ENCODE measurements around the gene TAGAP.
A peak's percentile ranks its signal among the peaks of the same experiment; 100 is the strongest.

Gene TAGAP

DNA sequence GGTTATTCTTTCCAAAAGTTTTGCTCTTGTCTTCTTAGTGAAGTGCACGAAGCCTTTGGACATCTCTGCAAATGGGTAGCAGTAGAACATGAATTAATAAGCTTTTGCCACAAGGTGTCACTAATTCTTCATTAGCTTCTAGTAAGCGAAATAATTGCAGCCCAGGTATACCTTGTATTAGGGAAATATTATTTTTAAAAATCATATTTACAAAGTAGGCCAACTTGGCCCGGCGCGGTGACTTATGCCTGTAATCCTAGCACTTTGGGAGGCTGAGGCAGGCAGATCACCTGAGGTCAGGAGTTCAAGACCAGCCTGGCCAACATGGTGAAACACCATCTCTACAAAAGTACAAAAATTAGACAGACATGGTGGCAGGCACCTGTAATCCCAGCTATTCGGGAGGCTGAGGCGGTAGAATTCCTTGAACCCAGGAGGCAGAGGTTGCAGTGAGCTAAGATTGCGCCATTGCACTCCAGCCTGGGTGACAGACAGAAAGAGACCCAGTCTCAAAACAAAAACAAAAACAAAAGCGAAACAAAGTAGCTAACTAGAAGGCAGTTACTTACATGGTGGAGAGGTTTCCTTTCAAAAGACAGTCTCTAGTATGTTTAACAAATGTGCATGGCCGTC, 36.0 kb downstream of the TAGAP start:
- CTCF ChIA-PET: interaction anchor here (0.7 to 9.8 kb wide), 25 partner anchors 9 to 646 kb away, joined by 3 to 177 read pairs (median 6); partner anchors contain the start of gene RSPH3
- no peak for DNase-seq (ENCODE audit: low read depth, low spot score)
- TF ChIP-seq, protein P1, sequence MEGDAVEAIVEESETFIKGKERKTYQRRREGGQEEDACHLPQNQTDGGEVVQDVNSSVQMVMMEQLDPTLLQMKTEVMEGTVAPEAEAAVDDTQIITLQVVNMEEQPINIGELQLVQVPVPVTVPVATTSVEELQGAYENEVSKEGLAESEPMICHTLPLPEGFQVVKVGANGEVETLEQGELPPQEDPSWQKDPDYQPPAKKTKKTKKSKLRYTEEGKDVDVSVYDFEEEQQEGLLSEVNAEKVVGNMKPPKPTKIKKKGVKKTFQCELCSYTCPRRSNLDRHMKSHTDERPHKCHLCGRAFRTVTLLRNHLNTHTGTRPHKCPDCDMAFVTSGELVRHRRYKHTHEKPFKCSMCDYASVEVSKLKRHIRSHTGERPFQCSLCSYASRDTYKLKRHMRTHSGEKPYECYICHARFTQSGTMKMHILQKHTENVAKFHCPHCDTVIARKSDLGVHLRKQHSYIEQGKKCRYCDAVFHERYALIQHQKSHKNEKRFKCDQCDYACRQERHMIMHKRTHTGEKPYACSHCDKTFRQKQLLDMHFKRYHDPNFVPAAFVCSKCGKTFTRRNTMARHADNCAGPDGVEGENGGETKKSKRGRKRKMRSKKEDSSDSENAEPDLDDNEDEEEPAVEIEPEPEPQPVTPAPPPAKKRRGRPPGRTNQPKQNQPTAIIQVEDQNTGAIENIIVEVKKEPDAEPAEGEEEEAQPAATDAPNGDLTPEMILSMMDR (IDR thresholded peaks at IDR 0.05; ENCODE audit: insufficient read depth, low read length, missing control alignments): peak; percentile 29
- no peak overlapping the region for H3K4me3 ChIP-seq (ENCODE audit: low read depth, low read length)
- POLR2A ChIA-PET: no interaction called here

- DNase-seq (ENCODE audit: low read depth, low spot score): no peak
- no peak overlapping the region for H3K4me3 ChIP-seq (ENCODE audit: low read depth, low read length)
- ChIA-PET POLR2A (no interaction called here), CTCF (interaction anchor here (1.0 to 9.8 kb wide), 8 partner anchors 11 to 647 kb away, joined by 3 to 177 read pairs (median 10); no protein-coding TSS in a partner anchor)
- TF ChIP-seq, protein P1 (IDR thresholded peaks at IDR 0.05; ENCODE audit: insufficient read depth, low read length, missing control alignments): no peak
These were observed 37.3 kb downstream of the TAGAP start for GRCh38 chr6:159007510-159007909.

GRCh38 chr6:159005436-159005835, 39.4 kb downstream of the TAGAP start:
- DNase-seq (ENCODE audit: low read depth, low spot score): no peak
- TF ChIP-seq, protein P1 (IDR thresholded peaks at IDR 0.05; ENCODE audit: insufficient read depth, low read length, missing control alignments): no peak
- H3K4me3 ChIP-seq (ENCODE audit: low read depth, low read length): no peak overlapping the region
- ChIA-PET CTCF (interaction anchor here (1.3 to 9.8 kb wide), 4 partner anchors 100 to 299 kb away, joined by 3 to 129 read pairs (median 5); no protein-coding TSS in a partner anchor), POLR2A (no interaction called here)

- ChIA-PET POLR2A (no interaction called here), CTCF (interaction anchor here (1.4 to 9.8 kb wide), 4 partner anchors 101 to 298 kb away, joined by 4 to 129 read pairs (median 6); no protein-coding TSS in a partner anchor)
- TF ChIP-seq, protein P1 (IDR thresholded peaks at IDR 0.05; ENCODE audit: insufficient read depth, low read length, missing control alignments): no peak
- H3K4me3 ChIP-seq (ENCODE audit: low read depth, low read length): no peak overlapping the region
- no peak for DNase-seq (ENCODE audit: low read depth, low spot score)
These were observed 40.2 kb downstream of the TAGAP start for GRCh38 chr6:159004592-159004991.

DNA sequence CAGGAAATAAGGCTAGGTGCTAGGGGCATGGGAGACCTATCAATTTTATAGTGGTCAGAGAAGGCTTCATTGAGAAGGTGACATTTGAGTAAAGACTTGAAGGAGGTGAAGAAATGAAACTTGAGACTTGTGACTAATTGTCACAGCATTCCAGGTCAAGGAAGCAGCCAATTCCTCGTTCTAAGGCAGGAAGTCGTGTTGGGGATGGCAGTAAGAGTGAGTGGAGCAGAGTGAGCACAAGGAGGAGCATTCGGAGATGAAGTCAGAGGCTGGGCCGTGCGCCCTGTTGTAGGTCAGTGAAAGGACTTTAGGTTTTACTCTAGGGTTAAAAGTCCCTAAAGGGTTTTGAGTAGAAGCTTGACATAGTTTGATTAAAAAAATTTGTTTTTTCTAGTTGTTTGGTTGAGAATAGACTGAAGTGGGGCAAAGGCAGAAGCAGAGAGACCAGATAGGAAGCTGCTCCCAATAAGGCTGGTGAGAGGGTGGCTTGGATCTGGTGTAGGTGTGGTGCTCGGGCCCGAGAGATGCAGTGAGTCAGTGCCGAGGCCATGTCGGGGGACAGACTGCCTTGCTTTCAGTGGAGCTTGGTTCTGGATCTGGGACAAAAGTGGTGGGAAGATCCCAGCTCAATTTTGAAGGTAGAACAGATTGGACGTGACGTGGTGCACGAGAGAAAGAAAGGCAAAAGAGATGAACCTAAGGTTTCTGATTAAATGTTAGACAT, 42.2 kb downstream of the TAGAP start:
- TF ChIP-seq, protein P1 (IDR thresholded peaks at IDR 0.05; ENCODE audit: insufficient read depth, low read length, missing control alignments): no peak
- POLR2A ChIA-PET: no interaction called here
- H3K4me3 ChIP-seq (ENCODE audit: low read depth, low read length): no peak overlapping the region
- CTCF ChIA-PET: interaction anchor here (1.0 to 9.8 kb wide), 7 partner anchors 11 to 132 kb away, joined by 3 to 129 read pairs (median 4); no protein-coding TSS in a partner anchor
- no peak for DNase-seq (ENCODE audit: low read depth, low spot score)

All from AG04449 (cell line).